NOMO-1 treated with dmso at 0.1 percent for 144 hours (cell line): ENCODE data around the gene KRTAP10-6.
"Not testable (repeated sequence)": the region's sequence is repeated elsewhere in the genome, so short reads cannot be mapped to it uniquely, and the experiment has no call there.

Source experiments
- DNase-seq: peaks from one replicate; lab custom pipeline; 2025; ENCODE audit not compliant: unreplicated experiment; lab: John Stamatoyannopoulos, UW

The KRTAP10-6 gene

GRCh38 chr21:44592446-44593311 is at the start of gene KRTAP10-6:
KRTAP10-6 (minus strand) TSS chr21:44592505; CDS start chr21:44592484, 21 bp downstream.
- DNase-seq, result no peak

GRCh38 chr21:44640761-44641160 is 48.5 kb upstream of the KRTAP10-6 start:
- no peak for DNase-seq

- no peak for DNase-seq
Observed at GRCh38 chr21:44639331-44639655, 47.0 kb upstream of the KRTAP10-6 start.

- DNase-seq, result not testable (repeated sequence)
Observed at GRCh38 chr21:44638506-44639330, 46.4 kb upstream of the KRTAP10-6 start.

GRCh38 chr21:44637851-44638348 is 45.6 kb upstream of the KRTAP10-6 start:
- not testable (repeated sequence) for DNase-seq

- no peak for DNase-seq
Observed at GRCh38 chr21:44637018-44637850, 44.9 kb upstream of the KRTAP10-6 start, which contains the start of gene KRTAP10-10. KRTAP10-10 (plus strand) TSS chr21:44637356; CDS start chr21:44637418, 62 bp downstream.

GRCh38 chr21:44636209-44637017 is 44.1 kb upstream of the KRTAP10-6 start:
- DNase-seq, result no peak

- DNase-seq, result no peak
Observed at GRCh38 chr21:44632067-44632466, 39.8 kb upstream of the KRTAP10-6 start.

GRCh38 chr21:44630440-44630839 is 38.1 kb upstream of the KRTAP10-6 start:
- no peak for DNase-seq

- no peak for DNase-seq
Observed at GRCh38 chr21:44628707-44629391, 36.5 kb upstream of the KRTAP10-6 start.

- not testable (repeated sequence) for DNase-seq
Observed at GRCh38 chr21:44627831-44628233, 35.5 kb upstream of the KRTAP10-6 start.

GRCh38 chr21:44627181-44627822 is 35.0 kb upstream of the KRTAP10-6 start:
- DNase-seq, result not testable (repeated sequence)

GRCh38 chr21:44626673-44627143 is 34.4 kb upstream of the KRTAP10-6 start, which contains the start of gene KRTAP10-9:
KRTAP10-9 (plus strand) TSS chr21:44627093; CDS start chr21:44627172, 79 bp downstream.
- no peak for DNase-seq

GRCh38 chr21:44626262-44626661 is 34.0 kb upstream of the KRTAP10-6 start:
- DNase-seq, result no peak

GRCh38 chr21:44625756-44626155 is 33.5 kb upstream of the KRTAP10-6 start:
- no peak for DNase-seq

GRCh38 chr21:44623575-44623974 is 31.3 kb upstream of the KRTAP10-6 start:
- no peak for DNase-seq

- DNase-seq, result no peak
Observed at GRCh38 chr21:44619886-44620285, 27.6 kb upstream of the KRTAP10-6 start.

- no peak for DNase-seq
Observed at GRCh38 chr21:44618909-44619308, 26.6 kb upstream of the KRTAP10-6 start.

- no peak for DNase-seq
Observed at GRCh38 chr21:44618504-44618903, 26.2 kb upstream of the KRTAP10-6 start.
